H54 (cell line): ENCODE measurements around the gene TULP4.
"Not testable (repeated sequence)": the region's sequence is repeated elsewhere in the genome, so short reads cannot be mapped to it uniquely, and the experiment has no call there.

Source experiments
- DNase-seq: peaks from one replicate; pipeline ENCODE4 v3.0.0; 2011; ENCODE audit warnings: low spot score, mixed read lengths; ENCODE audit not compliant: insufficient read length
- FAIRE-seq: peaks from 3 replicates; lab custom pipeline; 2011; peaks lifted over from hg19 to GRCh38; lab: Jason Lieb, UNC
- POLR2A ChIP-seq: IDR thresholded peaks from 2 replicates; pipeline ENCODE4 v1.6.1; 2011; ENCODE audit warnings: low read depth, mild to moderate bottlenecking, low read length

TULP4 gene

GRCh38 chr6:158373214-158373613, 60.9 kb downstream of the TULP4 start:
- FAIRE-seq (no peak), DNase-seq (no peak)
- no peak for TF ChIP-seq POLR2A

GRCh38 chr6:158374020-158374419, 61.8 kb downstream of the TULP4 start:
- DNase-seq (no peak), FAIRE-seq (no peak)
- no peak for TF ChIP-seq POLR2A

GRCh38 chr6:158376631-158377081, 64.4 kb downstream of the TULP4 start:
- no peak for DNase-seq
- no peak for TF ChIP-seq POLR2A
- FAIRE-seq = no peak

GRCh38 chr6:158377860-158378259, 65.6 kb downstream of the TULP4 start:
- DNase-seq (no peak), FAIRE-seq (no peak)
- no peak for TF ChIP-seq POLR2A

- no peak for FAIRE-seq
- TF ChIP-seq POLR2A = no peak
- no peak for DNase-seq
Observed at GRCh38 chr6:158379336-158379735, 67.1 kb downstream of the TULP4 start.

GRCh38 chr6:158381214-158381613, 68.9 kb downstream of the TULP4 start:
- no peak for FAIRE-seq

GRCh38 chr6:158382491-158382890, 70.2 kb downstream of the TULP4 start:
- FAIRE-seq (no peak), DNase-seq (no peak)
- no peak for TF ChIP-seq POLR2A

More at GRCh38 chr6:158381214-158381613, 68.9 kb downstream of the TULP4 start:
- TF ChIP-seq POLR2A = no peak
- no peak for DNase-seq

- no peak for FAIRE-seq
Observed at GRCh38 chr6:158383057-158383456, 70.8 kb downstream of the TULP4 start.

GRCh38 chr6:158383542-158383941, 71.3 kb downstream of the TULP4 start:
- no peak for DNase-seq
- no peak for TF ChIP-seq POLR2A
- no peak for FAIRE-seq

More at GRCh38 chr6:158383057-158383456, 70.8 kb downstream of the TULP4 start:
- TF ChIP-seq POLR2A = no peak
- DNase-seq = no peak

GRCh38 chr6:158384671-158385110, 72.4 kb downstream of the TULP4 start:
- TF ChIP-seq POLR2A = no peak
- DNase-seq = no peak
- FAIRE-seq = no peak

- DNase-seq = no peak
Observed at GRCh38 chr6:158387036-158387435, 74.8 kb downstream of the TULP4 start.

GRCh38 chr6:158387578-158387977, 75.3 kb downstream of the TULP4 start:
- TF ChIP-seq POLR2A = no peak
- FAIRE-seq (no peak), DNase-seq (no peak)

More at GRCh38 chr6:158387036-158387435, 74.8 kb downstream of the TULP4 start:
- no peak for TF ChIP-seq POLR2A
- no peak for FAIRE-seq

- FAIRE-seq (no peak), DNase-seq (no peak)
- no peak for TF ChIP-seq POLR2A
Observed at GRCh38 chr6:158388727-158389126, 76.5 kb downstream of the TULP4 start.

GRCh38 chr6:158389193-158389919, 77.1 kb downstream of the TULP4 start:
- FAIRE-seq = no peak
- DNase-seq = no peak
- no peak for TF ChIP-seq POLR2A

- DNase-seq (no peak), FAIRE-seq (no peak)
- no peak for TF ChIP-seq POLR2A
Observed at GRCh38 chr6:158391276-158391675, 79.0 kb downstream of the TULP4 start.

- not testable (repeated sequence) for DNase-seq, FAIRE-seq
Observed at GRCh38 chr6:158391977-158392376, 79.7 kb downstream of the TULP4 start.
